Common myeloid progenitor, CD34-positive (primary cell): Measurements from ENCODE around the gene NKAIN1.

Source experiments
- CTCF ChIA-PET: fragments of 350-600 bp; sonication (Branson Sonifier 250); formaldehyde crosslinking; loops from one replicate; lab custom pipeline; 2021; ENCODE audit warnings: antibody characterized with exemption; lab: Charles Lee
- POLR2A ChIA-PET: fragments of 350-600 bp; sonication (Branson Sonifier 250); formaldehyde crosslinking; loops from one replicate; lab custom pipeline; 2021; ENCODE audit warnings: antibody characterized with exemption; lab: Charles Lee
- DNase-seq, 3 donors: peaks; one replicate each; pipeline versions ENCODE4 v3.0.0 to v3.0.0-alpha.2; 2013
- H3K27ac ChIP-seq, 2 experiments: 1 replicate in 1 of 2; 2 replicates in 1 of 2; pipeline ENCODE4 v1.7.0; 2013; ENCODE audit warnings: inconsistent platforms in 2 of 2, low read length in 2 of 2, mild to moderate bottlenecking in 2 of 2, low read depth in 1 of 2, moderate library complexity in 1 of 2; ENCODE audit not compliant: severe bottlenecking in 2 of 2, insufficient read depth in 1 of 2, poor library complexity in 1 of 2
- H3K27me3 ChIP-seq, 5 experiments: replicated peaks in 2 of 5; 1 replicate in 3 of 5; 2 replicates in 2 of 5; pipeline versions ENCODE4 v1.6.1 to v1.7.0; 2013; ENCODE audit warnings: low read length in 4 of 5, mild to moderate bottlenecking in 2 of 5, moderate library complexity in 2 of 5, inconsistent platforms in 1 of 5; ENCODE audit not compliant: insufficient read depth in 5 of 5, control insufficient read depth in 4 of 5
- H3K36me3 ChIP-seq, 4 experiments: 1 replicate in 2 of 4; 2 replicates in 2 of 4; pipeline versions ENCODE4 v1.6.1 to v1.7.0; 2013; ENCODE audit warnings: low read length in 3 of 4, control low read depth in 1 of 4, mild to moderate bottlenecking in 1 of 4; ENCODE audit not compliant: control insufficient read depth in 4 of 4, insufficient read depth in 4 of 4
- H3K4me1 ChIP-seq, 4 experiments: 1 replicate in 3 of 4; 2 replicates in 1 of 4; pipeline versions ENCODE4 v1.6.1 to v1.7.1; 2013; ENCODE audit warnings: low read length in 3 of 4, mild to moderate bottlenecking in 3 of 4, control low read depth in 1 of 4, inconsistent platforms in 1 of 4, moderate library complexity in 1 of 4; ENCODE audit not compliant: control insufficient read depth in 4 of 4, insufficient read depth in 4 of 4; ENCODE audit errors: control extremely low read depth in 1 of 4
- H3K4me3 ChIP-seq, 7 experiments: 1 replicate in 4 of 7; 2 replicates in 3 of 7; pipeline versions ENCODE4 v1.5.1 to v1.7.0; 2013; ENCODE audit warnings: mild to moderate bottlenecking in 7 of 7, low read length in 6 of 7, moderate library complexity in 6 of 7, inconsistent platforms in 2 of 7, low read depth in 2 of 7, control low read depth in 1 of 7; ENCODE audit not compliant: insufficient read depth in 4 of 7, control insufficient read depth in 1 of 7; ENCODE audit errors: extremely low read depth in 1 of 7
- H3K9me3 ChIP-seq, 5 experiments: 1 replicate in 4 of 5; 2 replicates in 1 of 5; pipeline versions ENCODE4 v1.6.1 to v1.7.1; 2013; ENCODE audit warnings: low read length in 4 of 5, mild to moderate bottlenecking in 2 of 5, inconsistent platforms in 1 of 5, low read depth in 1 of 5, moderate library complexity in 1 of 5; ENCODE audit not compliant: control insufficient read depth in 4 of 5, insufficient read depth in 2 of 5; ENCODE audit errors: control extremely low read depth in 1 of 5
- WGBS: methylation state at CpG from one replicate; pipeline ENCODE4 v1.1.5; 2013; ENCODE audit not compliant: insufficient coverage; 5-methylcytosine and 5-hydroxymethylcytosine counted together

Gene NKAIN1

GRCh38 chr1:31249854-31250253 lies 10.2 kb upstream of the NKAIN1 start:
- Histone ChIP-seq H3K4me3 (no peak overlapping the region), H3K27ac (no peak overlapping the region), H3K27me3 (peaks cover 0 to 2% (median 0%) of the 10 kb centered on the region in 5 experiments), H3K4me1 (no peaks in the 10 kb centered on the region), H3K9me3 (no peaks in the 10 kb centered on the region), H3K36me3 (no peaks in the 10 kb centered on the region)
- POLR2A ChIA-PET = no interaction called here
- WGBS = 91% methylated on average over 3 of the region's 3 CpGs
- no peak for DNase-seq
- CTCF ChIA-PET = no interaction called here

GRCh38 chr1:31248276-31248675 lies 8.6 kb upstream of the NKAIN1 start:
- no peak overlapping the region for H3K27ac ChIP-seq
- POLR2A ChIA-PET = no interaction called here
- WGBS = 100% methylated on average over 4 of the region's 4 CpGs
- DNase-seq = no peak
- CTCF ChIA-PET = interaction anchor here (1.1 kb wide), 1 partner anchor 43 kb away, joined by 3 read pairs; no protein-coding TSS in a partner anchor
- H3K4me1 ChIP-seq = no peaks in the 10 kb centered on the region
- peaks cover 0 to 3% (median 0%) of the 10 kb centered on the region in 5 experiments for H3K27me3 ChIP-seq
- no peaks in the 10 kb centered on the region for H3K9me3 ChIP-seq
- no peaks in the 10 kb centered on the region for H3K36me3 ChIP-seq
- no peak overlapping the region for H3K4me3 ChIP-seq

- DNase-seq = no peak
- ChIA-PET POLR2A (no interaction called here), CTCF (no interaction called here)
- H3K36me3 ChIP-seq = no peaks in the 10 kb centered on the region
- H3K4me3 ChIP-seq = no peak overlapping the region
- no peaks in the 10 kb centered on the region for H3K9me3 ChIP-seq
- H3K27me3 ChIP-seq = peaks cover 0 to 23% (median 17%) of the 10 kb centered on the region in 5 experiments
- no peak overlapping the region for H3K27ac ChIP-seq
- peaks cover 0 to 7% (median 4%) of the 10 kb centered on the region in 4 experiments for H3K4me1 ChIP-seq
- WGBS = 88% methylated on average over 3 of the region's 4 CpGs
These were observed 4.6 kb upstream of the NKAIN1 start for GRCh38 chr1:31244326-31244725.

GRCh38 chr1:31243501-31244286 lies 4.0 kb upstream of the NKAIN1 start:
- Histone ChIP-seq H3K4me1 (peaks cover 0 to 12% (median 10%) of the 10 kb centered on the region in 4 experiments), H3K27me3 (peaks cover 3 to 29% (median 20%) of the 10 kb centered on the region in 5 experiments), H3K4me3 (no peak overlapping the region), H3K36me3 (no peaks in the 10 kb centered on the region), H3K9me3 (no peaks in the 10 kb centered on the region), H3K27ac (no peak overlapping the region)
- DNase-seq = no peak
- CTCF ChIA-PET = no interaction called here
- POLR2A ChIA-PET = no interaction called here
- 85% methylated on average over 10 of the region's 10 CpGs for WGBS

GRCh38 chr1:31241321-31241720 lies 1.6 kb upstream of the NKAIN1 start:
- no peaks in the 10 kb centered on the region for H3K36me3 ChIP-seq
- POLR2A ChIA-PET = no interaction called here
- CTCF ChIA-PET = no interaction called here
- peak in 2 of 3 donors; percentile 16 to 25 for DNase-seq
- peaks cover 0 to 14% (median 11%) of the 10 kb centered on the region in 4 experiments for H3K4me1 ChIP-seq
- WGBS = 0% methylated on average over 5 of the region's 8 CpGs
- no peaks in the 10 kb centered on the region for H3K9me3 ChIP-seq
- H3K4me3 ChIP-seq = no peak overlapping the region
- no peak overlapping the region for H3K27ac ChIP-seq
- peaks cover 7 to 51% (median 37%) of the 10 kb centered on the region in 5 experiments for H3K27me3 ChIP-seq

GRCh38 chr1:31238986-31239613 lies 587 bp downstream of the NKAIN1 start:
- WGBS = 1% methylated on average over 29 of the region's 56 CpGs
- CTCF ChIA-PET = no interaction called here
- Histone ChIP-seq H3K27me3 (peaks cover 9 to 71% (median 40%) of the 10 kb centered on the region in 5 experiments), H3K4me3 (peak overlapping the region; percentile 8 to 66 (median 25)), H3K4me1 (peaks cover 0 to 14% (median 11%) of the 10 kb centered on the region in 4 experiments), H3K36me3 (no peaks in the 10 kb centered on the region), H3K9me3 (no peaks in the 10 kb centered on the region), H3K27ac (no peak overlapping the region)
- peak in 2 of 3 donors; percentile 49 to 63 for DNase-seq
- POLR2A ChIA-PET = no interaction called here

GRCh38 chr1:31238612-31238985 lies 1.1 kb downstream of the NKAIN1 start:
- CTCF ChIA-PET = no interaction called here
- POLR2A ChIA-PET = no interaction called here
- Histone ChIP-seq H3K4me1 (peaks cover 0 to 14% (median 11%) of the 10 kb centered on the region in 4 experiments), H3K36me3 (no peaks in the 10 kb centered on the region), H3K27ac (no peak overlapping the region), H3K27me3 (peaks cover 9 to 73% (median 39%) of the 10 kb centered on the region in 5 experiments), H3K9me3 (no peaks in the 10 kb centered on the region), H3K4me3 (peak overlapping the region in 3 of 7 experiments; percentile 53 to 66 (median 63))
- DNase-seq = no peak
- WGBS = 17% methylated on average over 3 of the region's 4 CpGs
